Glomerular visceral epithelial cell (primary cell): ENCODE measurements around the gene SEC14L3.
"Not testable (repeated sequence)": the region's sequence is repeated elsewhere in the genome, so short reads cannot be mapped to it uniquely, and the experiment has no call there.

ENCODE experiments used
- DNase-seq: peaks from one replicate; pipeline ENCODE4 v3.0.0-alpha.2; 2016; ENCODE audit errors: extremely low spot score

The SEC14L3 gene

DNA sequence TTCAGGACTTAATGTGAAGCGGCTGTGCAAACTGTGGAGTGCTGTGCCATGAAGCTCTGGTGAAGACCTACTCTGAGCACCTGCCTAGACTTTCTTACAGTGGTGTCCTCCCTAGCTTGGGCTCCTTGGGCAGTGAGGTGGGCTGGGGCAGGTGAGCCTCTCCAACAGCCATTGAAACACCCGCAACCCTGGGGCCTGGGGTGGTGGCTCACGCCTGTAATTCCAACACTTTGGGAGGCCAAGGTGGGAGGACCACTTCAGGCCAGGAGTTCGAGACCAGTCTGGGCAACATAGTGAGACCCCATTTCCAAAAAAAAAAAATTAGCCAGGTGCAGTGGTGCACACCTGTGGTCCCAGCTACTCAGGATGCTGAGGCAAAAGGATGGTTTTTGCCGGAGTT is 14.3 kb upstream of the SEC14L3 start:
- no peak for DNase-seq

DNA sequence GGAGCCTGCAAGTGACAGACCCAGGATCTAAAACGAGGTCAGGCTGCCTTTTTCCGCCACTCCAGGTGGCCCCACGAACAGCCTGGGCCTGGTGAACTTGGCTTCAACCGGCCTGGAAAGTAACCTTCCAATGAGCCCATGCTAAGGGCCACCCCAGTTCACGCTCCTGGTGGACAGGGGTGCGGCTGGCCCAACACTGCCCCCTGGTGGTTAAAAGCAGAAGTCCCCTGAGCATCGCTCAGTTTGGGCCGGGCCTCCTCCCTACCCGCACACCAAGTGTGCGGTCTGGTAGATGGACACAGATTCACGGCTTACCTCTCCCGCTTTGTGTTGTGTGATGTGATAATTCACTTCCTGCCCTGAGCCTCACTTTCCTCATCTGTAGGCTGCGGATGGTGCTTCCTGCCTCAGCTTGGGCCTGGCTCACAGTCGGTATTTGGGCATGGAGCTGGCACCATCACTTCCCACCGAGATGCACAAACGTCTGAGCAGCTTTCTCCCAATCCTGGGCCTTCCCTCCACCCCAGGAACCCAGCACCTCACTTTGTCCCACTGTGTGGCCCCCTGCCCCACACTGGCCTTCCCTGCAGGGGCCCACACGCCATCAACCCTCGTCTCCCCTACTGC is 13.7 kb upstream of the SEC14L3 start:
- DNase-seq = peak; percentile 64

DNA sequence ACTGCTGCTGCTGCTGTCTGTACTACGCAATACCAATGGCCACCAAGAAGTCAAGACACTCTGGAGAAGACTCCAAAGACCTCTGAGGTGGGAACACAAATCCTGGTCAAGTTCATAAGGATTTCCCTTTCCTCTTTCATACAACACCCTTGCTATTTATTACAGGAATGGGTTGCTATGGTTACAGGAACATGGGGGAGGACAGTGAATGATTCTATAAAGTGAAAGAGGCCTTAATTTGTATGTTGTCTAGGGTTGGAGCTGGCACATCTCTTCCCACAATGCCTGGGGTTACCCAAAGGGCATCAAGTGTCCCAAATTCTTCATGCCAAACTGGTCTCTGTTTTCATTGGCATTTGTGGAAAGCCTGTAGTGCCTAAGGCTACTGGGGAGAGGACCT is 11.4 kb upstream of the SEC14L3 start:
- no peak for DNase-seq

DNA sequence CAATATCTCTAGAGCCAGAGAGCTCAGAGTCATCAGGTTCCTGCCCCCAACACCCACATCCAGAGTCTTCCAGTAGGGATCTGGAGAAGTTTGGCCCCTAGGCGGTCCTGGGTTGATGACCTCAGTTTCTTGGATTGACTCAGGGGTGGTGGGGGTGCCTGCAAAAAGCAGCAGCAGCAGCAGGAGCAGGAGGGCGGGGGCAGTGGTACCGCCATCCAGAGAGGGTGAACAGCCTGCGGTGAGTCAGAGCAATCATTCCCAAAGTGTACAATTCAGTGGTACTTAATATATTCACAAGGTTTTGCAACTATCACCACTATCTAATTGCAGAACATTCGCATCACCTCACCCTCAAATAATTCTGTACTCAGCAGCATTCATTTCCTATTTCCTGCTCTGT is 9.9 kb upstream of the SEC14L3 start:
- no peak for DNase-seq

DNA sequence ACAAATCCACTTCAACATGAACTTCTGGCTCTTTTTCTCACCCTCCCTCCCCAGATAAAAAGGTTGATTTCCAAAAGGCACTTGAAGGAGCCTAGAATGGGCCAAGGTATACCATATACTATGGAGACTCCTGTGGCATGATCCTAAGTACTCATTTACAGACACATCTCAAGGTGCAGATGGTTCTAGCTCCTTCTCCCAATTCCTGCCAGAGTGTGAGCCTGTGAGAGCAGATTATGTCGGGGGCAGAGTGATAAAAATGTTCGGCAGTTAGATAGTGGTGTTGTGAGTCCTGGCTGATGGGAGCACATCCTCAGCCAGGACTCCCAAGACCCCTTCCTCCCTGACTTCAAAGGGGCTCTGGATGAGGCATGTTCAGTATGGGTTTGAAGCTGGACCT is 8.2 kb upstream of the SEC14L3 start:
- DNase-seq = no peak

DNA sequence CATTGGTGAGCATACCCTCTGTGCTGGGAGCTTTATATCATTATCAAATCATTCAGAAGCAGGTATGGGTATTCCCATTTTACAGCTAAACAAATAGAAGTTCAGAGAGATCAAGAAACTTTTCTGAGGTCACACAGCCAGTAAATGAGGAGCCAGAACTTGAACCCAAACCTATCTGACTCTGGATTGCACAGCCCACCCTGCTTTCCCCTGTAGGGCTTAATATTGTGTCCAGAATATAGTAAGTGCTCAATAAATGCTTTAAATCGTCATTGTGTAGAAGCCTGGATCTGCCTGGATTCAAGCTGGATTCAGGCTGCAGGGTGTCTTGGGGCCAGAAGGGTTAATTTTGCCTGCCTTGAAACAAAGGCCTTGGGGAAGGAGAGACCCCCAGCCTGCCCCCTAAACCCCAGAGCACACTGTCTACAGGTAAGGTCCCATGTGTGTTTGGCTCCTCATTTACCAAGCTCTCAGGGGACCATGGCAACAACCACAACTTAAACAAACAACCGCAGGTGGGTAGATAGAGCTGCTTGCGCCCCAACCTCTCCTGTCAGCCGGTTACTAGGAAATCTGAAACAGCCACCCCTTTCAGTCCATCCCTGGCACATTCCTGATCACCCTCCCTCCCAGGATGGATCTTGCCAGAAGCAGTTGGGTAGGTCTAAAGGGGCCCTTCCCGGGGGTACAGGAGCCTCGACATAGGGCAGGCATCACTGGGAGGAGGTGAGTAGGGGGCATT is 3.0 kb upstream of the SEC14L3 start:
- DNase-seq = no peak

DNA sequence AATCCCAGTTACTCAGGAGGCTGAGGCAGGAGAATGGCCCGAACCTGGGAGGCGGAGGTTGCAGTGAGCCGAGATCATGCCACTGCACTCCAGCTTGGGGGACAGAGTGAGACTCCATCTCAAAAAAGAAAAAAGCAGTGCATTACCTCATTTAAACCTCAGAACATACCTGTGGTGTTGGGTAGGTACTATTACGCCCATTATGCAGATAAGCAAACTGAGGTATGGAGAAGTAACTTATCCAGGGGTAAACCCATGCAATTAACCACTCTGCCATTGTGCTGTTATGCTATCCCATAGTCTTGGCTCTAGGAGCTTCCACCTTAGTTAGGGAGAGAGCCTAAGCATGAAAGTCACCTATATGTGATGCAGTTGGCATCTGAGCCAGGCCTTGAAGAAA is 2.3 kb upstream of the SEC14L3 start:
- DNase-seq = no peak

DNA sequence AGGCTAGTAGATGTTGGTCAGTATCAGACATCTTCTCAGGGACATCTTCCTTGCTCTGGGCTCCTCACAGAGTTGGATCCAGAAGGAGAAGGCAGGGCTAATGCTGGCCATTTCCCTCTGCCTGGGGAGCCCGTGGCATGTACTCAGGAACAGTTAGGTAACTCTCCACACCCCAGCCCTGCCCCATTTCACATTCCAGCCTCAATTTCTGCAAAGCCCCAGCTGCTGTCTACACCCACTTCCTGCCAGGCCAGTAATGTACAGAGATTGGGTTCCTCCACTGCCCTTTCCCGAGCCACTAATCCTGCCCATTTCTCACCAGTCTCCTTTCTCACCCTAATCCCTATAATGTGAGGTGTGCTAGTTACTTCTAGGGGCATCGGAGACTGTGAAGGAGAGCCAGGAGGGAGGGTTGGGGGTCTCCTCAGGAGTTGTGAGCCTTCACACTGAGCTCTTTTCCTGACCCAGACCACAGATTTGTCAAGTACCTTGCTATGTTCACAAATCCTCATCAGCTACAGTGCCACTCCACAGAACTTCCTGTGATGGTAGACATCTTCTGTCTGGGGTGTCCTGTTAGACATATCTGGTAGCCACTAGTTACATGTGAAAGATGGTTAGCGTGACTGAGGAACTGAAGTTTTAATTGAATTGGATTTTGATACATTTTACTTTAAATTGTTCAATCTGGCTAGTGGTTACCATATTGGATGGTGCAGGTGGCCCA is 1.3 kb upstream of the SEC14L3 start:
- no peak for DNase-seq

DNA sequence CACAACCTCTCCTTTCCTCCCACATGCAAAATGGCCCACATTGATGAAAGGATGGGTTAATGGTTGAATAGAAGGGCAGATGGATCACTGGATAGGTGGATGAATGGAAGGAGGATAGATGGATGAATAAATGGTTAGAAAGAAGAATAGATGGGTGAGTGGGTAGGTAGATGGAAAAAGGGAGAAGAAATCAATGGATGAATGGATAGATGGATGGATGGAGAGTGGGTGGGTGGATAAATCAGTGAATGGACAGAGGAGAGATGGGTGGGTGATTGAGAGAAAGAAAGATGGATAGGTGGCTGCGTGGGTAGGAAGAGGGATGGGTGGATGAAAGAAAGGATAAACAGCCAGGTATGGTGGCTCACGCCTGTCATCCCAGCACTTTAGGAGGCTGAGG is 1.2 kb downstream of the SEC14L3 start:
- no peak for DNase-seq

DNA sequence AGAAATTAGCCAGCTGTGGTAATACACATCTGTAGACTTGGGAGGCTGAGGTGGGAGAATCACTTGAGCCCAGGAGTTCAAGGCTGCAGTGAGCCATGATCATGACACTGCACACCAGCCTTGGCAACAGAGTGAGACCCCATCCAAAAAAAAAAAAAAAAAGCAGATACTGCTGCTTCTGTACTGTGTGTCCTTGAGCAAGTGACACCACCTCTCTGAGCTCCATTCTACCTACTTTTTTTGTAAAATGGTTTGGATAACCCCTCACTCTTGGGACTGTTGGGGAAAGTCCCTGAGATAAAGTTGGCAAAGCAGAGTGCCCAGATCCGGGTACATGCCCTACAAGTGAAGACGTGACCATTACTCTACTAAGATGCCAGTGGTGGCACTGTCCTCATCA is 2.7 kb downstream of the SEC14L3 start:
- DNase-seq = no peak

DNA sequence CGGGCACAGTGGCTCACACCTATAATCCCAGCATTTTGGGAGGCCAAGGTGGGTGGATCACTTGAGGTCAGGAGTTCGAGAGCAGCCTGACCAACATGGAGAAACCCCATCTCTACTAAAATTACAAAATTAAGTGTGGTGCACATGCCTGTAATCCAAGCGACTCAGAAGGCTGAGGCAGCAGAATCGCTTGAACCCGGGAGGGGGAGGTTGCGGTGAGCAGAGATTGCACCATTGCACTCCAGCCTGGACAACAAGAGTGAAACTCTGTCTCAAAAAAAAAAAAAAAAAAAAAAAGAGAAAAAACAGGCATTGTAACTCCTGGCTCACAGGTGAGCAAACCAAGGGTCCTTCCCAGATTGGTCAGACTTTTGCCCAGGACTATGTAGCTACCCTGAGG is 11.3 kb downstream of the SEC14L3 start:
- not testable (repeated sequence) for DNase-seq

DNA sequence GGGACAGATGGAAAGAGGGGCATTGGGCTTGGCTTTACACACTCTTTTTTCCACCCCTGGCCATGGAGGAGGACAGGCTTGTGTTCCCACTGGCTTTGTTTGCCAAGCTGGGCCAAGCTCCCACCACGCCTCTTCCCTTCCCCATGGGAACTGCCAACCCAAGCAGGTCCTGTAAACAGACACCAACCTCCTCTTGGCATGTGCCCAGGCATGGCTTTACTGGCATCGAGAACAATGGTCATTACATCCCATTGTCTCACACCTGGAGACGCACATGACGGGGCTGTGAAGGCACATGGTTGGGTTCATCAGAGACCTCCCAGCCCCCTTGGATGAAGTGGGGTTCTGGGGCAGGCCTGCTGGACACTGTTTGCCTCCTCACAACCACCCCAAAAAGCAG is 11.7 kb downstream of the SEC14L3 start:
- DNase-seq = no peak

DNA sequence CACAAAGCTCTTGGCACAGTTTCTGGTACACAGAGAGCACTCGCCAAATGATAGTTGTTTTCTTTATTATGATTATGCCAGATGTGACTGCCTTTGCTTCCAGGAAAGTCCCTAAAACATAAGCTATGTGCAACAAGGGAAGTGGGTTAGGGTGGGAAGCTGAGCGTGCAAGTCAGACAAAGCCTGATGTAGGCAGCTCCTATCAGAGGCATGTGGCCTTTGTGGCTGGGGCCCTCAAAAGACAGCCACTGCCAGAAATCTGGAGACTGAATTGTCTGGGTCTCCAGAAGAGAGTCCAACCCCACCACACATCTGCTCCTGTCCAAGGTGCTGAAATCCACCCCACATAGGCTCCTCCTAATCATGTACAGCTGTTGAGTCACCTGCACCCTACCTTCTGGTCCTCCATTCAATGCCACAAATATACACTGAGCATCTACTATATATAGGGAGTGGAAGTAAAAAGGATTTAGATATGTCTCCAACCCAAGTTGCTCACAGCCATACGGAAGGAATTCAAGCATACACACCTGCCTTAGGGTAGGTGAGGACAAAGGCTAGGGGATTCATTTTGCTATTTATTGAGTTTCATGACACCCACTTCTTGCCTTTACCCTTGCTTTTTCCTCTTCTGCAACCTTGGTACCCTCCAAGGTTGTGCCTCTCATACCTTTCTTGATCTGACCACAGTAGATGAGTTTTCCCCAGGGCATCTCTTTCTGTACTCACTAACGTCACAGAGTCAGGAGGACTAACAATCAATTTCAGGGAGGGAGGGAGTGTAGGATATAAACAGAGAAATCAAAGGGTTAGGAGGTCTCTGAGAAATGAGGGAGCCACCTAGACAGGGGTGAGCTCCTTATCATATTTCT is 12.4 kb downstream of the SEC14L3 start:
- DNase-seq = no peak

DNA sequence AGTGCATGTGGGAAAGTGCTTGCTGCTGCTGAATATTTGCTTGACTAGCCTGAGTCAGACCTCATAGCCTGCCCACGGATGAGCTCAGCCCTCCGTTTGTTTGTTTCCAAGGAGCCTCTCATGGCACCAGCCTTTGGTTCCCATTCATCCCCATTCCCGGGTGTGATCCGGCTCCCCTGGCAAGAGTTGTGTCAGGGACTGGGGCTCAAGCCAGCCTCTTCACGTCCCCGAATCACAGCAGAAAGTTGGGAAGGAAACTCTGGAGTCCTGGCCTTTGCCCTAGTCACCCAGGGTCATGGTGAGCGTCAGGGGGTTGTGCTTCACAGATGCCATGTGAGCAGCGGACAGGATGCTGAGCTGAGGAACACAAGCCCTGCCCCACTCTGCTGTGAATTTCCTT is 13.8 kb downstream of the SEC14L3 start:
- no peak for DNase-seq

DNA sequence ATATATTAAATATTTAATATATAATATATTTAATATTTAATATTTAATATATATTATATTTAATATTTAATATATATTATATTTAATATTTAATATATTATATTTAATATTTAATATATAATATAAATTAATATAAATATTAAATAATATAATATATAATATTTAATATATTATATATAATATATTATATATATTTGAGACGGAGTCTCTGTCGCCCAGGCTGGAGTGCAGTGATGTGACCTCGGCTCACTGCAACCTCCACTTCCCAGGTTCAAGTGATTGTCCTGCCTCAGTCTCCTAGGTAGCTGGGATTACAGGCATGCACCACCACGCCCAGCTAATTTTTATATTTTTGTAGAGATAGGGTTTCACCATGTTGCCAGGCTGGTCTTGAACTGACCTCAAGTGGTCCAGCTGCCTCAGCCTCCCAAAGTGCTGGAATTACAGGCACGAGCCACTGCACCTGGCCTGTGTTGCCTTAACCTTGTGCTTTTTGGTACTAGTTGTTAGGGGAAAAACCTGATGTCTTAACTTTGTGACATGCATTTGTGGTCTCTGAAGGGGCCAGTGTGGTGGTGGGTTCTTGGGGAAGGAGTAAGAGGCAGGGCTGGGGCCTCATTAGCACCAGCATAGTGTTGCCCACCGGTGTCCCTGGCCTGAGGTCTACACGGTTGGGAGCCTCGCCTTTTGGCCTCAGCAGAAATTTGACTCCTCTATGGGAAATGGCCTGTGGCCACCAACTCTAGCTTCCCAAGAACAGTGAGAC is 16.6 kb downstream of the SEC14L3 start:
- DNase-seq = no peak

DNA sequence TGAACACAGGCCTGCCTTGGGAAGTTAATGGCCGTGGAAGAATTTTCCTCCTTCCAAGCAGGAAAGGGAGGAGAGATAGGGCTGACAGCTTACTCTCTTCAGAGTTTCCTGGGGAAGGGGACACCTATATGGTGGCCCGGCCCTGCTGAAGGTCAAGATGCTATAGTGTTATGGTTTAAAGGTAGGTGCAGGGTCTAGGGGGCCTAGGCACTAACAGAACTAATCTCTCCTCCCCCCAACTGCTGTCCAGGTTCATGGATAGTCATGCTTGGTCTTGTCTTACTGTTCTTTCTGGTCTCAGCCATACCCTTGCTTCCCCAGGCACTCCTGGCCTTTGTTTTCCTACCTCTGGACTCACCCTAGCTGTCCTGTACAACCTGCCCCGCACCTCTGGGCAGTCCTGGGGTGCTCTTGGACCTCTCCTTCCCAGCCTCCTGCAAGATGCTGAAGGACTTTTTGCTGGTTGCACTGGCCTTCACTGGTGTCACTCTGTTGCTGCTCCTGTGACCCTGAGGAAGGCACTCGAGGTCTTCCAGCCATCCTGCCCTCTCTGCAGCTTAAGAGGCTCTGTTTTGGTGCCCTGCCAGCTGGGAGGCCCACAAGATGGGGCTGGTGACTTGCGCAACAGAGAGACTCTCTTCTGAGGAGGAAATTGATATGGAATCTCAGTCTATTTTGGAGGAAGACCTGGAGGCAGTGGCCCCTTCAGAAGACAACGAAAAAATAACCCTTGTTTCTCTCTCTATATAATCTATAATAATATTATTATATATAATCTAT is 17.9 kb downstream of the SEC14L3 start:
- no peak for DNase-seq

DNA sequence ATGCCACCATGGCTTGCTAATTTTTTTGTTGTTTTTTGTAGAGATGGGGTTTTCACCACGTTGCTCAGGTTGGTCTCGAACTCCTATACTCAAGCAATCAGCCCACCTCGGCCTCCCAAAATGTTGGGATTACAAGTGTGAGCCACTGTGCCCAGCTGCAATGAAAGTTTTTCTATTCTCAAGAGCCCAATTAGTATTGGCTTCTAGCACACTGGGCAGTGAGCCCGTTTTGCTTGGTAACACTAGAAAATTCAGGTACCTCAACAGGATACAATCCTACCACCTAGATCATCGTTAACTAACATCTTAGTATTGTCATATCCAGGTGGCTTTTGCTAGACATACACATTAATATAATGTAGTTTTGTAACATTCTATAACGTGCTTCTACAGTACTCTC is 19.0 kb downstream of the SEC14L3 start:
- DNase-seq = no peak

DNA sequence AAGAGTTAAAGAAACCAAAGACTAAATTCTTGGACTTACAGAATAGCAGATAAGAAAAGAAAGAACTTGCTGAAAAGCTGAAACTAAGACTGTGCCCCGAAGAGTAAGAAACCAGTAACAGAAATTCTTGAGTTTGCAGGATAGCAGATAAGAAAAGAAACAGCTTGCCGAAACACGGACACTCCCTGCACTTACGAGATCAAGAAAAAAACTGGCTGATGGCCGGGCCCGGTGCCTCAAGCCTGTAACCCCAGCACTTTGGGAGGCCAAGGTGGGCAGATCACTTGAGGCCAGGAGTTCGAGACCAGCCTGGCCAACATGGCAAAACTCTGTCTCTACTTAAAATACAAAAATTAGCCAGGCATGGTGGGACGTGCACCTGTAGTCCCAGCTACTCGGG is 20.3 kb downstream of the SEC14L3 start:
- DNase-seq = not testable (repeated sequence)

DNA sequence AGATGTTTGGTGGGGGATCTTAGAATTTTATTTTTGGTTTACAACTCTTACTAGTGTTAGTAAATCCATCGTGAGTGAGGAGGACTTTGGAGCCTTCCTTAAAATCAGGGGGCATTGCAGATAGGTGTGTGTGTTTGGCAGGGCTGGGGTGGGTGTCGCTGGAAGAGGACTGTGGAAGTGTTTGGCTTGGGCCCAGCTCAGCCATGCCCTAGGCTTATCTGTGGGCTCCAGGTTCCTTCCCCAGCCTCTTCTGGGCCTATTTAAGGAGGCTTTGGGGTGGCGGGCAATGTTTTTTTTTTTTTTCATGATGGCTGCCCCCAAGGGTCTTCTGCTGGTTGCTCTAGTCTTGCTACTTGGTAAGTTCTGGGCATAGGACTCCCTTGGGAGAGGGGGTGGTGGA is 24.2 kb downstream of the SEC14L3 start:
- DNase-seq = no peak

DNA sequence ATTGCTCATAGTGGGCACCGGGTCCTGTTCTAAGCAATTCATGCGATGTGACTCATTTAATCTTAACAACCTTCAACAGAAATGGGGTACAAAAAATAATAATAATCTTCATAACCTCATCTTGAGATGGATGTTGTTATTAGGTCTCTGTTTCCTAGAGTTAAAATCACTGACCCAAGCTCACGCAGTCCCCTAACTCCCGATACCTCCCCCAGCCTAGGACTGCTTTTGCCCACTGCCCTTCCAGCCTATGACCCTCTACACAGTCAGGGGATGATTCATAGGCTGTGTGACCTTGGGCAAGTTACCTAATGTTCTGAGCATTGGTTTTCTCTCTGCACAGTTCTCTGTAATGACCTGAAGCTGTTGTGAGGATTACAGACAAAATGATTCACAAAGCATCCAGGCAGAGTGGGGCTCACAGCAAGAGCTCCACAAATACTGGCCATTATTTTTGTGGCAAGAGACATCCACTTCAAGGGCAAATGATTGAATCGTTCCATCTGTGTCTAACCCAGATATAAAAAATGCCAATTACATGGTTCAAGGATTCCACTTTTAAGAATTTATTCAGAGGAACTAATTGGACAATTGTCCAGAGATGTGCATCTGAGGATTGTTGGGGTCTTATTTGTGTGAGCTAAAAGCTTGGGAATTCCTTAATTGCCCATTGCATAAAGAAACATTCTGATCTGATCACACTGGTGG is 26.2 kb downstream of the SEC14L3 start:
- DNase-seq = no peak
